IMR-90 (cell line): ENCODE measurements around the gene COX6A2. TPM values are rescaled to one million over a fixed set of nuclear protein-coding genes. Genes with fewer than 3 reads are reported as not detected.
"Not testable (repeated sequence)": the region's sequence is repeated elsewhere in the genome, so short reads cannot be mapped to it uniquely, and the experiment has no call there.

Experiments
- ATAC-seq: fragments of 200-7000 bp; cut with Tn5 transposase; 2 replicates; pipeline ENCODE4 v1.9.1; 2020; ENCODE audit warnings: low read depth, mild to moderate bottlenecking, moderate library complexity
- BruUV-seq: library from RNA; stranded (reverse); fragments of 400-500 nt; replicated peaks from 2 replicates; lab custom pipeline; 2021; lab: Mats Ljungman, UMichigan
- CTCF ChIA-PET: fragments of 300-600 bp; formaldehyde crosslinking; extraction: SDS; loops from one replicate; lab custom pipeline; 2021; ENCODE audit warnings: antibody characterized with exemption; lab: Yijun Ruan, JAX
- POLR2A ChIA-PET: fragments of 300-600 bp; sonication (Branson Sonifier 250); formaldehyde crosslinking; loops from one replicate; lab custom pipeline; 2022; ENCODE audit warnings: antibody characterized with exemption; ENCODE audit not compliant: unreplicated experiment; lab: Charles Lee
- DNase-seq: peaks from one replicate; pipeline ENCODE4 v3.0.0; 2013
- H2AFZ ChIP-seq: replicated peaks from 2 replicates; pipeline ENCODE3; 2013; ENCODE audit warnings: low read length, mild to moderate bottlenecking; ENCODE audit not compliant: poor library complexity
- H2AK5ac ChIP-seq: 2 replicates; pipeline ENCODE4 v1.6.1; 2013; ENCODE audit warnings: low read depth, low read length, inconsistent platforms
- H2AK9ac ChIP-seq: replicated peaks from 2 replicates; pipeline ENCODE3; 2013; ENCODE audit warnings: mild to moderate bottlenecking, low read depth, low read length, moderate library complexity; ENCODE audit not compliant: poor library complexity
- H2BK120ac ChIP-seq: 2 replicates; pipeline ENCODE4 v1.6.1; 2013; ENCODE audit warnings: low read depth, low read length, inconsistent platforms
- H2BK15ac ChIP-seq: 3 replicates; pipeline ENCODE4 v1.6.1; 2013; ENCODE audit warnings: low read depth, low read length, inconsistent platforms
- H2BK20ac ChIP-seq: 2 replicates; pipeline ENCODE4 v1.6.1; 2013; ENCODE audit warnings: low read depth, mild to moderate bottlenecking, inconsistent platforms, low read length, moderate library complexity
- H2BK5ac ChIP-seq: 2 replicates; pipeline ENCODE4 v1.6.1; 2013; ENCODE audit warnings: mild to moderate bottlenecking, low read depth, low read length, inconsistent platforms; ENCODE audit not compliant: poor library complexity, severe bottlenecking
- H3K14ac ChIP-seq: replicated peaks from 2 replicates; pipeline ENCODE4 v1.6.1; 2013; ENCODE audit warnings: low read depth, low read length, inconsistent platforms
- H3K18ac ChIP-seq: 2 replicates; pipeline ENCODE4 v1.6.1; 2013; ENCODE audit warnings: low read depth, low read length, control low read depth
- H3K23ac ChIP-seq: 2 replicates; pipeline ENCODE4 v1.6.1; 2013; ENCODE audit warnings: low read depth, low read length, inconsistent platforms
- H3K27ac ChIP-seq: 2 replicates; pipeline ENCODE4 v1.5.1; 2013; ENCODE audit warnings: mild to moderate bottlenecking, control low read depth, low read length; ENCODE audit not compliant: insufficient read depth
- H3K27me3 ChIP-seq: 2 replicates; pipeline ENCODE4 v1.6.1; 2013; ENCODE audit warnings: low read length; ENCODE audit not compliant: control insufficient read depth, insufficient read depth
- H3K36me3 ChIP-seq: 2 replicates; pipeline ENCODE4 v1.6.1; 2013; ENCODE audit warnings: low read length, mixed read lengths; ENCODE audit not compliant: control insufficient read depth, insufficient read depth
- H3K4ac ChIP-seq: 2 replicates; pipeline ENCODE4 v1.6.1; 2013; ENCODE audit warnings: low read depth, low read length, inconsistent platforms
- H3K4me1 ChIP-seq: 2 replicates; pipeline ENCODE4 v1.6.1; 2013; ENCODE audit warnings: low read length, mixed read lengths; ENCODE audit not compliant: control insufficient read depth, insufficient read depth
- H3K4me2 ChIP-seq: 2 replicates; pipeline ENCODE4 v1.6.1; 2013; ENCODE audit warnings: low read depth, mild to moderate bottlenecking, control low read depth, low read length, moderate library complexity
- H3K4me3 ChIP-seq: 2 replicates; pipeline ENCODE4 v1.5.1; 2013; ENCODE audit warnings: low read depth, mild to moderate bottlenecking, control low read depth, low read length, moderate library complexity; ENCODE audit not compliant: insufficient read depth
- H3K56ac ChIP-seq: 2 replicates; pipeline ENCODE4 v1.6.1; 2013; ENCODE audit warnings: low read length, inconsistent platforms; ENCODE audit not compliant: insufficient read depth; ENCODE audit errors: extremely low read depth
- H3K79me1 ChIP-seq, 2 experiments: 2 replicates each; pipeline ENCODE4 v1.6.1; 2013; ENCODE audit warnings: low read length in 2 of 2, inconsistent platforms in 1 of 2, low read depth in 1 of 2
- H3K9ac ChIP-seq: 2 replicates; pipeline ENCODE4 v1.6.1; 2013; ENCODE audit warnings: low read depth, low read length, control low read depth
- H3K9me1 ChIP-seq: 2 replicates; pipeline ENCODE4 v1.6.1; 2013; ENCODE audit warnings: low read length, inconsistent platforms; ENCODE audit not compliant: insufficient read depth
- H3K9me3 ChIP-seq: 2 replicates; pipeline ENCODE4 v1.6.1; 2013; ENCODE audit warnings: low read length; ENCODE audit not compliant: control insufficient read depth, insufficient read depth
- H4K20me1 ChIP-seq: 2 replicates; pipeline ENCODE4 v1.6.1; 2013; ENCODE audit warnings: low read length, inconsistent platforms; ENCODE audit not compliant: insufficient read depth
- H4K5ac ChIP-seq: 2 replicates; pipeline ENCODE4 v1.6.1; 2013; ENCODE audit warnings: mild to moderate bottlenecking, low read depth, low read length, control low read depth
- H4K8ac ChIP-seq, 2 experiments: 2 replicates each; pipeline ENCODE4 v1.6.1; 2013; ENCODE audit warnings: low read depth in 2 of 2, low read length in 2 of 2, control low read depth in 1 of 2, inconsistent platforms in 1 of 2
- H4K91ac ChIP-seq: 2 replicates; pipeline ENCODE4 v1.6.1; 2013; ENCODE audit warnings: low read depth, low read length, inconsistent platforms; ENCODE audit not compliant: insufficient read depth
- BHLHE40 ChIP-seq: fragments of 150-350 bp; IDR thresholded peaks from 2 replicates; pipeline ENCODE4 v1.6.1; 2016; ENCODE audit warnings: mild to moderate bottlenecking, low read depth, low read length
- CEBPB ChIP-seq: IDR thresholded peaks from 2 replicates; pipeline ENCODE4 v1.6.1; 2012; ENCODE audit warnings: low read depth, low read length, improper control_type of control experiment
- CHD1 ChIP-seq: IDR thresholded peaks from 2 replicates; pipeline ENCODE4 v1.6.1; 2012; ENCODE audit warnings: low read depth, low read length, improper control_type of control experiment
- FOS ChIP-seq: fragments of 150-350 bp; IDR thresholded peaks from 2 replicates; pipeline ENCODE4 v1.6.1; 2016; ENCODE audit warnings: low read depth, low read length
- MAFK ChIP-seq: IDR thresholded peaks from 2 replicates; pipeline ENCODE4 v1.6.1; 2012; ENCODE audit warnings: low read depth, low read length, improper control_type of control experiment
- RCOR1 ChIP-seq: IDR thresholded peaks from 2 replicates; pipeline ENCODE4 v1.6.1; 2012; ENCODE audit warnings: mild to moderate bottlenecking, low read length, improper control_type of control experiment; ENCODE audit not compliant: insufficient replicate concordance
- SMC3 ChIP-seq: fragments of 150-350 bp; IDR thresholded peaks from 2 replicates; pipeline ENCODE4 v1.6.1; 2016; ENCODE audit warnings: low read depth, mild to moderate bottlenecking, antibody characterized with exemption, low read length, moderate library complexity
- WGBS, 2 experiments: methylation state at CpG; one replicate each; pipeline versions ENCODE4 v1.1.5 to v1.1.7; 2013; ENCODE audit warnings: missing lambda C conversion rate in 2 of 2; ENCODE audit not compliant: insufficient read length in 1 of 2; ENCODE audit errors: extremely low coverage in 2 of 2; 5-methylcytosine and 5-hydroxymethylcytosine counted together
- dilution Hi-C: fragments of 300-500 bp; cut with HindIII; formaldehyde crosslinking; loops from one replicate; pipeline ENCODE4 v1.14.3; 2018; ENCODE audit warnings: low sequenced_read_pairs; ENCODE audit not compliant: unreplicated experiment
- in situ Hi-C: fragments of 300-500 bp; cut with MboI; formaldehyde crosslinking; loops from 3 replicates; pipeline ENCODE4 v1.14.3; 2019; ENCODE audit warnings: low sequenced_read_pairs, inconsistent platforms, mixed read lengths
- intact Hi-C: fragments of 100-400 bp; cut with micrococcal nuclease; formaldehyde crosslinking; loops from 2 replicates; pipeline ENCODE4 v1.10.0; 2022
- polyA plus RNA-seq, 3 experiments: library from polyadenylated mRNA; depleted of rRNA; stranded (reverse); fragments of >200 nt; gene quantifications; 2 replicates each; pipeline ENCODE4 v1.2.3, GENCODE V29; 2012; ENCODE audit warnings: low replicate concordance in 1 of 3
- total RNA-seq: library from RNA; depleted of rRNA; stranded (reverse); fragments of >200 nt; gene quantifications from 2 replicates; pipeline ENCODE4 v1.2.3, GENCODE V29; 2012
- TF ChIP-seq, protein P1 (sequence below): conservative IDR thresholded peaks from 2 replicates; pipeline ENCODE4 v1.5.1; 2012; ENCODE audit warnings: mild to moderate bottlenecking, low read depth, low read length, improper control_type of control experiment

The COX6A2 gene
- total and polyA plus RNA-seq, 2 of the 4 experiments (the other 2 are of a cell fraction): not detected

DNA sequence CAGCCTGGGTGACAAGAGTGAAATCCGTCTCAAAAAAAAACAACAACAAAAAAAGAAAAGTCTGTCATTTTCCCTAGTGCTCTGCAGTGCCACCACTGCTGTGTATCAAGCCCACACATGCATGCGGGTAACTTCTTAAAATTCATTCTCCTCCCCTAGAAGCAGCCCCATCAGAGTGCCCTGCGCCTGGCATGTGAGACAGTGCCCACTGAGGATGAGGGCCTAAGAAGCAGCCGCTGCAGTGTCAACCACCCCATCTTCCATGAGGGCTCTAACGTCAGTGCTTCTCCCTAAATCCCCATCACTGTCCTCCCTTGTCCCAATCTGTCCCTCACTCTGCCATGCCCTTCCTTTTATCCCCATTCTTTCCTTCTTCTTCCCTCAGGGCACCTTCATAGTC lies 10.2 kb downstream of the COX6A2 start:
- Histone ChIP-seq H3K36me3 (no peaks in the 10 kb centered on the region), H3K9me3 (no peaks in the 10 kb centered on the region; the same call in 1 of the 2 replicates), H2BK20ac (no peak overlapping the region), H2BK15ac (no peak overlapping the region), H3K23ac (no peak overlapping the region), H4K91ac (no peak overlapping the region), H3K9ac (no peak overlapping the region), H3K4me1 (no peaks in the 10 kb centered on the region), H3K9me1 (no peaks in the 10 kb centered on the region), H3K4me2 (no peak overlapping the region), H2BK5ac (no peak overlapping the region), H3K27me3 (peaks cover 24% of the 10 kb centered on the region), H3K14ac (no peak overlapping the region), H2AFZ (no peak overlapping the region), H3K4me3 (no peak overlapping the region), H4K8ac (no peak overlapping the region), H3K4ac (no peak overlapping the region), H3K18ac (no peak overlapping the region), H2AK9ac (no peak overlapping the region), H3K27ac (no peak overlapping the region), H3K56ac (no peak overlapping the region), H4K20me1 (no peaks in the 10 kb centered on the region), H3K79me1 (no peaks in the 10 kb centered on the region), H2BK120ac (no peak overlapping the region), H2AK5ac (no peak overlapping the region), H4K5ac (no peak overlapping the region)
- no peak for DNase-seq
- intact Hi-C loops: no loop called here
- ChIA-PET CTCF (interaction anchor here (1.4 kb wide), 1 partner anchor 11 kb away, joined by 3 read pairs; the partner anchor contains the start of gene COX6A2), POLR2A (no interaction called here)
- 61% methylated on average over 3 of the region's 5 CpGs; no CpG with 5 or more reads in 1 of the 2 experiments for WGBS, 2 experiments
- in situ Hi-C loops: no loop called here
- dilution Hi-C loops: no loop called here
- BruUV-seq: no TSS peak
- ATAC-seq: no peak
- TF ChIP-seq SMC3: no peak
- no peak for TF ChIP-seq RCOR1
- no peak for TF ChIP-seq FOS
- TF ChIP-seq BHLHE40: no peak
- TF ChIP-seq, protein P1, sequence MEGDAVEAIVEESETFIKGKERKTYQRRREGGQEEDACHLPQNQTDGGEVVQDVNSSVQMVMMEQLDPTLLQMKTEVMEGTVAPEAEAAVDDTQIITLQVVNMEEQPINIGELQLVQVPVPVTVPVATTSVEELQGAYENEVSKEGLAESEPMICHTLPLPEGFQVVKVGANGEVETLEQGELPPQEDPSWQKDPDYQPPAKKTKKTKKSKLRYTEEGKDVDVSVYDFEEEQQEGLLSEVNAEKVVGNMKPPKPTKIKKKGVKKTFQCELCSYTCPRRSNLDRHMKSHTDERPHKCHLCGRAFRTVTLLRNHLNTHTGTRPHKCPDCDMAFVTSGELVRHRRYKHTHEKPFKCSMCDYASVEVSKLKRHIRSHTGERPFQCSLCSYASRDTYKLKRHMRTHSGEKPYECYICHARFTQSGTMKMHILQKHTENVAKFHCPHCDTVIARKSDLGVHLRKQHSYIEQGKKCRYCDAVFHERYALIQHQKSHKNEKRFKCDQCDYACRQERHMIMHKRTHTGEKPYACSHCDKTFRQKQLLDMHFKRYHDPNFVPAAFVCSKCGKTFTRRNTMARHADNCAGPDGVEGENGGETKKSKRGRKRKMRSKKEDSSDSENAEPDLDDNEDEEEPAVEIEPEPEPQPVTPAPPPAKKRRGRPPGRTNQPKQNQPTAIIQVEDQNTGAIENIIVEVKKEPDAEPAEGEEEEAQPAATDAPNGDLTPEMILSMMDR: no peak
- no peak for TF ChIP-seq CHD1
- no peak for TF ChIP-seq CEBPB
- no peak for TF ChIP-seq MAFK

DNA sequence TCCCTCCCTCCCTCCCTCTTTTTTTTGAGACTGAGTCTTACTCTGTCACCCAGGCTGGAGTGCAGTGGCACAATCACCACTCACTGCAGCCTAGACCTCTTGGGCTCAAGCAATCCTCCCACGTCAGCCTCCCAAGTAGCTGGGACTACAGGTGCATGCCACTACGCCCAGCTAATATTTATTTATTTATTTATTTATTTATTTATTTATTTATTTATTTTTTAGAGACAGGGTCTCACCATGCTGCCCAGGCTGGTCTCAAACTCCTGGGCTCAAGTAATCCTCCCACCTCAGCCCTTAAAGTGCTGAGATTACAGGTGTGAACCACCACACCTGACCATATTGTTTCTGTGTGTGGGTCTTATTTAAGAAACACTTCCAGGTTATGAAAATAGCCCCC lies 11.1 kb downstream of the COX6A2 start:
- H3K23ac ChIP-seq, H3K9ac ChIP-seq, H4K5ac ChIP-seq, POLR2A ChIA-PET, H2BK15ac ChIP-seq, H2BK5ac ChIP-seq, H3K9me1 ChIP-seq, H3K4me2 ChIP-seq, H4K8ac ChIP-seq, H3K36me3 ChIP-seq, H2BK20ac ChIP-seq, H4K20me1 ChIP-seq, intact Hi-C loops, H3K4me3 ChIP-seq, H3K79me1 ChIP-seq, H3K56ac ChIP-seq, H2AK9ac ChIP-seq, H3K4ac ChIP-seq, DNase-seq, H3K18ac ChIP-seq, H2AK5ac ChIP-seq, BruUV-seq, H2AFZ ChIP-seq, ATAC-seq, H2BK120ac ChIP-seq, H3K4me1 ChIP-seq, H4K91ac ChIP-seq, H3K14ac ChIP-seq, in situ Hi-C loops, H3K27ac ChIP-seq, dilution Hi-C loops, H3K9me3 ChIP-seq: not testable (repeated sequence)
- CTCF ChIA-PET: interaction anchor here (1.4 kb wide), 1 partner anchor 12 kb away, joined by 3 read pairs; the partner anchor contains the start of gene COX6A2
- WGBS, 2 experiments: no CpG with 5 or more reads among the region's 2 CpGs
- peaks cover 20% of the 10 kb centered on the region for H3K27me3 ChIP-seq
